ENCODE measurements around the gene ZNF488.

Gene ZNF488

DNA sequence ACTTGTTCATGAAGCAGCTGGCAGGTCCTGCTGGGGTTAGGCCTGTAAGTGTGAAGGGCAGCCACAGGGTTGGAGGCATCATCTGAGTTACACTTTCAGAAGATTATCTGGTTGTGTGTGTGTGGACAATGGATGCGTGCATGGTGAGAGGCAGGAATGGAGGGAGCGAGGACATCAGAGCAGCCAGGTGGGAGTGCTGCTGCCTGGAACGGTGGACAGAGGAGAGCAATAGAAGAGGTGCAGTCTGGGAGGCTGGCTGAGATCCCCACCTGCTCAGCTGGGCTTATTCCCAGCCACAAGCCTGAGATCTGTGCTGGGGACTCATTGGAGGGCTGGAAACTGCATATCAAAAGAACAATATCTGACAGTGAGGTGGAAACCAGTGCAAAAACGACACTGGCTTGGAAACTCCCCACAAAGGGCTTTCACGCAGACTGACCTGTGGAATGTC lies 17.9 kb downstream of the ZNF488 start:
- DNase-seq (ENCODE audit: low read depth in 2 of 2), result no peak

DNA sequence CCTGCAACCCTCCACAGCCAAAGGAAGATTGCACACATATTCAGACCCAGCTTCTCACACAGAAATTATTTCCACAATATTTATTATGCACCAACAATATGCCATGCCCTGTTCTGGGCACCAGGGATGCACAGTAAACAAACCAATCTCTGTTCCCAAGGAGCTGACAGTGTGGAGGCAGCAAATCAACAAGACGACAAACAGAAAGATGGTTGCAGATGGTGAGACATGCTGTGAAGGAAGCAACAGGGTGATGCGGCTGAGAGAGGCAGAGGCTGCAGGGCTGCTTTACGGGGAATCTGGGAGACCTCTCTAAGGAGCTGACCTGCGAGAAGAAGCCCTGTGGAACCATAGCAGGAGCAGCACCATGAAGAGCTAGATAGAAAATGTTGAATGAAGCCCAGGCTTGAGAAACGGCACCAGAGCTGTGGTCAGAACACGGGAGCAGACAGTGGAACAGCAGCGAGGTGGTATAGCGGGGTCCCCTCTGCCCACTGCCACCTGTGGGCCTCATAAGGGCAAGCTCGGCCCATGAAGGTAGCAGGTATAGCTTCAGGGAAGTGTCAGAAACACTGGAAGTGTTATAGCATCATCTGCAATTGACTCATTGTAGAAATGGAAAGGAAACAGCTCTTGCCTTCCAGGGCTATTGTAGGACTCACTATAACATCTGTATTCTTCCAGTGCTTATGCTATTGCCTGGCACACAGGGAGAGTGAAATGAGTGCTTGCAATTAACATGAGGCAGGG lies 18.5 kb downstream of the ZNF488 start:
- no peak for DNase-seq (ENCODE audit: low read depth in 2 of 2)

GRCh38 chr10:47364911-47365310 lies 19.2 kb downstream of the ZNF488 start:
- no peak for DNase-seq (ENCODE audit: low read depth in 2 of 2)

GRCh38 chr10:47364366-47364765 lies 19.7 kb downstream of the ZNF488 start:
- no peak for DNase-seq (ENCODE audit: low read depth in 2 of 2)

DNA sequence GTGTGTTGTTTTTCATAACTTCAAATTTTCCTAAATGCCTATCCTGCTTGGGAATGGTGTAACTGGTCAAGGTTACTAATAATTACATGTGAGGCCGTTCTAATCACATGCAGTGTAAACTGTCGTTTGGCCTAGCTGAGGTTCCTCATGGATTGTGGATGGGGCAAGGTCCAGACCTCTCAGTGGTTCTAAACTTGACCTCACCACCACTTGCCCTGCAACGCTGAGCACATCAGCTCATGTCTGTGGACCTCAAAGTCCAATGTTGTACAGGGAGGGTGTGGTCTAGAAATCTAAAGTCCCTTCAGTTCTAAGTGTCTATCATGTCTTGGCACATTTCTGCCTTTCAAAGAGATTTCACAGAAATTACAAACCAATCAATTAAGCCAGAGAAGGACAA lies 20.3 kb downstream of the ZNF488 start:
- DNase-seq (ENCODE audit: low read depth in 2 of 2), result no peak

DNA sequence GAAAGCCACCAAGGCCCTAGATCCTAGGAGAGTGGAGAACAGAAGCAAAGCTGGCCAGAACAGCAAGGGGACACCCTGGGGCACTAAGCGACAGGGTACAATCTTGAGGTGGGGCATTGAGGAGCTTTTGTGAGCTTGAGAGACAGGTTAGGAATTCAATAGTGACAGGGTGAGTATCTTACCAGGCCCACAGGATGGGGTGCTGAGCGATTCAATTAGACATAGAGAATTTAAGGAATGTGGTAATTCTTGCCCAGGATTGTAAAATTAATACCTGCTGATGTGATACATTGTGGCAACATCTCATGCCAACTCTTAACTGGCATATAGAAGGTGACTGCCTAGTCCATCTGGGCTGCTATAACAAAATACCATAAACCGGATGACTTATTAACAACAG lies 21.9 kb downstream of the ZNF488 start:
- DNase-seq (ENCODE audit: low read depth in 2 of 2), result no peak

DNA sequence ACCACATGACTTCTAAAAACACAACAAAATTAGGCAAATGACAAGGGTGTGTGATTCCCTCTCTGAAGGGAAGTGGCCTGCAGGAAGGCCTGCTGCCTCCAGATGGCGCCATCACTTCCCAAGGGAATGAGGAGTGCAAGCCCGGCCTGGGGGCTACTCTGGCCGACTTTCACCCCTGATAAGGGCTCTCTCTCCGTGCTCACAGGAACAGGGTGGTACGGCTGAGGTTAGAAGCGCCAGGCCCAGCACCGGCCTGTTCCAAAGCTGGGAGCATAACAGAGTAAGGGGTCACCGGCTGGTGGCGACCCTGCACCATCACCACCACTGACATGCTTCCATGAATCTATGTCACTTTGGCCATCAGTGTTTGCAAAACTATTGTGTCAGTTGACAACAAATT lies 22.8 kb downstream of the ZNF488 start:
- no peak for DNase-seq (ENCODE audit: low read depth in 2 of 2)

GRCh38 chr10:47360419-47361040 lies 23.6 kb downstream of the ZNF488 start:
- DNase-seq (ENCODE audit: low read depth in 2 of 2), result no peak

- no peak for DNase-seq (ENCODE audit: low read depth in 2 of 2)
Measured at GRCh38 chr10:47359626-47360418, 24.3 kb downstream of the ZNF488 start.

- no peak for DNase-seq (ENCODE audit: low read depth in 2 of 2)
Measured at GRCh38 chr10:47359101-47359500, 25.0 kb downstream of the ZNF488 start.

DNA sequence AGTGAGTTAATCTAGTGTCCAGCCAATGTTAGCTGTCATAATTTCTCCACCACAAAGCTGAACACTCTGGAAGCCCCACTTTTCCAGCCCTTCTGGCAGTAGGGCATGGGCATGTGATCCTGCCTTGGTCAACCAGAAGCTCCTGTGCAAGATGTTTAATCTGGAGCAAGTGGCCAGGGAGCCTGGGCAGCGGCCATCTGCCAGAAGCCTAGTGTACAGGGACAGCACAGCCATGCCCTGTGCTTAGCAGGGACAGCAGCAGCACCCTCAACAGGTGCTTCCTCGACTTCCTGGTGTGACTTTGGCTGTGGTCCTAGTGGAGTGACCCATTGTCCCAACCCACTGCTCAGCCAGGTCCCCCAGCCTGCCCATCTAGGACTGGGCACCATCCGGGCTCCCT lies 25.6 kb downstream of the ZNF488 start:
- DNase-seq (ENCODE audit: low read depth in 2 of 2), result no peak

- no peak for DNase-seq (ENCODE audit: low read depth in 2 of 2)
Measured at GRCh38 chr10:47357911-47358310, 26.2 kb downstream of the ZNF488 start.

GRCh38 chr10:47357131-47357582 lies 26.9 kb downstream of the ZNF488 start:
- DNase-seq (ENCODE audit: low read depth in 2 of 2), result no peak

DNA sequence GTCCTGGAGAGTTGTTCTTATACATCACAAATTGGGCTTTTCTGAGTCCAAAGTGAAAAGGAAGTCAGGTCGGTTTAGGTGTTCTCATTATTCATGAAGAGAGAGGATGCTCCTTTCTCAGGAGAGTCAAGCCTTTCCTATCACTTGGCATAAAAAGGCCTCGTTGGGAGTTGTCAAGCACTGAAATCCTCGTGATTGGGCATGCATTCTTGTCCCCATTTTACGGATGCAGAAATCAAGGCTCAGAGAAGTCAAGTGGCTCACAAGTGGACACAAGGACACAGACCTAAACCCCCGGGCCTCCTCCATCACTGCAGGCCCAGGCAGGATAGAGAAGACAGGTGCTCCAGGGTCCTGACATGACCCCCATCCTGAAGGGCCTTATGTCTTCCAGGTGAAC lies 27.4 kb downstream of the ZNF488 start:
- DNase-seq (ENCODE audit: low read depth in 2 of 2), result no peak

GRCh38 chr10:47354900-47355299 lies 29.2 kb downstream of the ZNF488 start:
- DNase-seq (ENCODE audit: low read depth in 2 of 2), result no peak

- DNase-seq (ENCODE audit: low read depth in 2 of 2), result no peak
Measured at GRCh38 chr10:47354165-47354564, 29.9 kb downstream of the ZNF488 start.

- no peak for DNase-seq (ENCODE audit: low read depth in 2 of 2)
Measured at GRCh38 chr10:47353351-47353750, 30.7 kb downstream of the ZNF488 start.

DNA sequence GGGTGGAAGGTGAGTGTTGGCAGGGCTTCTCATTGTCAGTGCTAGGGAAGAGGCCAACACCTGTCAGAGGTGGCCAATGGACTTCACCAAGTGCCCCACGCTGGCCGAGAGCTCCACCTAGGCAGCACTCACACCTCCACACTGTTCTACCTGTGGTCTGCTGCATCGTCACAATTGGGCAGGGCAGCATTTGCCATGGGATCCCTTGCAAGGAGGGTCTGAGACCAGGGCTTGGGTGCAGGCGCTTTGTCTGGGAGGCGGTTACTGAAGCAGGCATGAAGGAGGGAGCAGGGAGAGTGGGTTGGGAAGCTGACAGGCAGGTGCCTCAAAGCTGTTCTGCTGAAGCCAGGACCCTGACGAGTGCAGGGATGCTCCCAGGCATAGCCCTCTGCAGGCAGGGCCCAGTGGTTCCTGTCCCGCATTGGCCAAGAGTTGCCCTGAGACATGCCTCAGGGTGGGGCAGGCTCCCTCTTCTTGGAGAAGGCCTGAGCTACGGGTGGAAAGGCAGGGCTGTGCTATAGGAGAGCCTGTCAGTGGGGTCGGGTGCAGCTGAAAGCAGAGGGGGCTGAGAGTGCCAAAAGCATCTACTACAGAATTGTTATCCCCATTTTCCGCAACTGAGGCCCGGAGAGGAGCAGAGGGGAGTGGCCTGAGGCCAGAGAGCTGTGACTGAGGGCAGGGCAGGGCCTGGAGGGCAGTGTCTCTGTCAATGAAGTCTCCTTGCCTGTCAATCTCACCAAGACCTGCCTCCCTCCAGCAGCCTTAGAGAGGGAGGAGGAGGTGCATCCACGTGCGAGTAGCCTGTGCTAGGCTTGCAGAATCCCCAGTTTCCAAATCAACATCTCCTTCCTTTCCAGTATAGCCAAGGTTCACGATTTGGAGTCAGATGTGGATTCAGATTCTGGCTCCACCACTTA lies 31.9 kb downstream of the ZNF488 start:
- DNase-seq (ENCODE audit: low read depth in 2 of 2), result no peak

DNA sequence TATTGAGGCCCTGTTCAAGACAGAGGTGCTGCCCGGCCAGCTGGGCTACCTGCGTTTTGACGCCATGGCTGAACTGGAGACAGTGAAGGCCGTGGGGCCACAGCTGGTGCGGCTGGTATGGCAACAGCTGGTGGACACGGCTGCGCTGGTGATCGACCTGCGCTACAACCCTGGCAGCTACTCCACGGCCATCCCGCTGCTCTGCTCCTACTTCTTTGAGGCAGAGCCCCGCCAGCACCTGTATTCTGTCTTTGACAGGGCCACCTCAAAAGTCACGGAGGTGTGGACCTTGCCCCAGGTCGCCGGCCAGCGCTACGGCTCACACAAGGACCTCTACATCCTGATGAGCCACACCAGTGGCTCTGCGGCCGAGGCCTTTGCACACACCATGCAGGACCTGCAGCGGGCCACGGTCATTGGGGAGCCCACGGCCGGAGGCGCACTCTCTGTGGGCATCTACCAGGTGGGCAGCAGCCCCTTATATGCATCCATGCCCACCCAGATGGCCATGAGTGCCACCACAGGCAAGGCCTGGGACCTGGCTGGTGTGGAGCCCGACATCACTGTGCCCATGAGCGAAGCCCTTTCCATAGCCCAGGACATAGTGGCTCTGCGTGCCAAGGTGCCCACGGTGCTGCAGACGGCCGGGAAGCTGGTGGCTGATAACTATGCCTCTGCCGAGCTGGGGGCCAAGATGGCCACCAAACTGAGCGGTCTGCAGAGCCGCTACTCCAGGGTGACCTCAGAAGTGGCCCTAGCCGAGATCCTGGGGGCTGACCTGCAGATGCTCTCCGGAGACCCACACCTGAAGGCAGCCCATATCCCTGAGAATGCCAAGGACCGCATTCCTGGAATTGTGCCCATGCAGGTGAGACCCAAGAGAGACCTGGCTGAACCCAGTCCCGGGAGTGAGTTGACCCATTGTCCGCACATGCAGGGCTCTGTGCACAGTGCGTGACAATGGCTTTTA lies 33.1 kb downstream of the ZNF488 start:
- DNase-seq (ENCODE audit: low read depth in 2 of 2), result no peak

DNA sequence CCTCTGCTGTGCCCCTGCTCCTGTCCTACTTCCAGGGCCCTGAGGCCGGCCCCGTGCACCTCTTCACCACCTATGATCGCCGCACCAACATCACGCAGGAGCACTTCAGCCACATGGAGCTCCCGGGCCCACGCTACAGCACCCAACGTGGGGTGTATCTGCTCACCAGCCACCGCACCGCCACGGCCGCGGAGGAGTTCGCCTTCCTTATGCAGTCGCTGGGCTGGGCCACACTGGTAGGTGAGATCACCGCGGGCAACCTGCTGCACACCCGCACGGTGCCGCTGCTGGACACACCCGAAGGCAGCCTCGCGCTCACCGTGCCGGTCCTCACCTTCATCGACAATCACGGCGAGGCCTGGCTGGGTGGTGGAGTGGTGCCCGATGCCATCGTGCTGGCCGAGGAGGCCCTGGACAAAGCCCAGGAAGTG lies 34.1 kb downstream of the ZNF488 start:
- no peak for DNase-seq (ENCODE audit: low read depth in 2 of 2)

All from activated CD4-positive, alpha-beta T cell treated with anti-CD3 and anti-CD28 coated beads for 24 hours (primary cell).